Measurements from ENCODE around the gene PPP4R1.
"Not testable (repeated sequence)": the region's sequence is repeated elsewhere in the genome, so short reads cannot be mapped to it uniquely, and the experiment has no call there.

Gene PPP4R1, protein sequence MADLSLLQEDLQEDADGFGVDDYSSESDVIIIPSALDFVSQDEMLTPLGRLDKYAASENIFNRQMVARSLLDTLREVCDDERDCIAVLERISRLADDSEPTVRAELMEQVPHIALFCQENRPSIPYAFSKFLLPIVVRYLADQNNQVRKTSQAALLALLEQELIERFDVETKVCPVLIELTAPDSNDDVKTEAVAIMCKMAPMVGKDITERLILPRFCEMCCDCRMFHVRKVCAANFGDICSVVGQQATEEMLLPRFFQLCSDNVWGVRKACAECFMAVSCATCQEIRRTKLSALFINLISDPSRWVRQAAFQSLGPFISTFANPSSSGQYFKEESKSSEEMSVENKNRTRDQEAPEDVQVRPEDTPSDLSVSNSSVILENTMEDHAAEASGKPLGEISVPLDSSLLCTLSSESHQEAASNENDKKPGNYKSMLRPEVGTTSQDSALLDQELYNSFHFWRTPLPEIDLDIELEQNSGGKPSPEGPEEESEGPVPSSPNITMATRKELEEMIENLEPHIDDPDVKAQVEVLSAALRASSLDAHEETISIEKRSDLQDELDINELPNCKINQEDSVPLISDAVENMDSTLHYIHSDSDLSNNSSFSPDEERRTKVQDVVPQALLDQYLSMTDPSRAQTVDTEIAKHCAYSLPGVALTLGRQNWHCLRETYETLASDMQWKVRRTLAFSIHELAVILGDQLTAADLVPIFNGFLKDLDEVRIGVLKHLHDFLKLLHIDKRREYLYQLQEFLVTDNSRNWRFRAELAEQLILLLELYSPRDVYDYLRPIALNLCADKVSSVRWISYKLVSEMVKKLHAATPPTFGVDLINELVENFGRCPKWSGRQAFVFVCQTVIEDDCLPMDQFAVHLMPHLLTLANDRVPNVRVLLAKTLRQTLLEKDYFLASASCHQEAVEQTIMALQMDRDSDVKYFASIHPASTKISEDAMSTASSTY

DNA sequence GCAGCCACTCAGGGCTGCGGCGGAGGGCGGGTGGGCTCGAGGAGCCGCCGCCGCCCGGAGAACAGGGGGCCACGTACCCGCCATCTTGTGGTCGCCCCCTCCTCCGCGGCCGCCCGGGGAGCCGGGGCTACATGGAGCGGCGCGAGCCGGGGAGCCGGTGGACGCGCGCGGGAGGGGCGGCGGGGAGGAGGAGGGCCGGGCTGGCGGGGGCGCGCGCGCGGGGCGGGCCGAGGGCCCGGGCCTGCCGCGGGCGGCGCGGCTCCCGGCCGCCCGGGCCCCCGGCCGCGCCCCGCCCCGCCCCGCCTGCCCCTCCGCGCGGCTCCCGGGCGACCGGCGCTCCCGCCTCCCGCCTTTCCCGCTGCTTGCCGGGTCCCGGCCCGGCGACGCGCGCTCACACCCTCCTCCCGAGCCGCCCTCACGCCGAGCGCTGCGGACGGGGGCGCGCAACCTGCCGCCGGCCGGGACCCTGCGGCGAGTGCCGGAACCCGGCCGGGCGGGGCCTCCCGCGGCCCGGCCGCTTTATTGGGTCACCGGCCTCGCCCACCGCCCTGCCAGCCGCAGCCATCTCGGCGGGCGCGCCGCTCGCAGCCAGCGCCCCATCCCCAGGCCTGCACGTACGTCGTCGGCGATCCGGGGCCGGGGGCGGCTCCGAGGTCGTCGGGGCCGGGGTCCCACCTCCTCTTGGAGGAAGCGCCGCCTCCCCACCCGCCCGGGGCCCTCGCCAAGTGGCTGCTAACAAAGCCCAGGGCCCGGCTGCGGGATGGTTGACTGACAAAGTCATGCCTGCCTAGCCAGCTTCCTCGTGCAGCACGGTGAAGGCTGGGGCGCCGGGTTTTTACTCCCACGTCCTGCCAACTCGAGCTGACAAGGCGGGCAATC is at the start of gene PPP4R1:
Gene PPP4R1 (minus strand): TSS at position 159 of the 879 bp plus-strand sequence. CDS start 75 bp downstream, at position 84.
- in situ Hi-C loops (cut with HindIII; ENCODE audit: low sequenced_read_pairs): no loop called here

DNA sequence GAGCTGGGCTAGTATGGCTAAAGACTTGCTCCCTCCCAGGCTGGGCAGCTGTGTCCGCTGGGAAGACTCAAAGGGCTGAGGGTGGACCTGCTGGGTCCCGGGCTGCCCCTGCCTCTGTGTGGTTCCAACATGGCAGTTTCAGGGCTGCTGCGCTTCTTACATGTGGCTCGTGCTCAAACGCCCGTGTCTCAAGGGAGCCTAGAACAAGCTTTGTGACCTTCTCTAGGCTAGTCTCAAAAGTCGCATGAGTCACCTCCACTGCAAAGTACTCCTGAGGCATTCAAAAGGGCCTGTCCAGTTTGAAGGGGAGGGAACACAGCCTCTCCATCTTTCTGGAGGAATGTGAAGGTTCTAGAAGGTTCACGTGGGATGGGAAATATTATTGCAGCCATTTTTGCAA is 49.0 kb upstream of the PPP4R1 start:
- in situ Hi-C loops (cut with HindIII; ENCODE audit: low sequenced_read_pairs): loop anchor here (5.0 kb wide), 4 partner anchors 49 to 89 kb away; no protein-coding TSS in a partner anchor

GRCh38 chr18:9661564-9661963 is 47.2 kb upstream of the PPP4R1 start:
- in situ Hi-C loops (cut with HindIII; ENCODE audit: low sequenced_read_pairs): loop anchor here (5.0 kb wide), 4 partner anchors 51 to 91 kb away; no protein-coding TSS in a partner anchor

DNA sequence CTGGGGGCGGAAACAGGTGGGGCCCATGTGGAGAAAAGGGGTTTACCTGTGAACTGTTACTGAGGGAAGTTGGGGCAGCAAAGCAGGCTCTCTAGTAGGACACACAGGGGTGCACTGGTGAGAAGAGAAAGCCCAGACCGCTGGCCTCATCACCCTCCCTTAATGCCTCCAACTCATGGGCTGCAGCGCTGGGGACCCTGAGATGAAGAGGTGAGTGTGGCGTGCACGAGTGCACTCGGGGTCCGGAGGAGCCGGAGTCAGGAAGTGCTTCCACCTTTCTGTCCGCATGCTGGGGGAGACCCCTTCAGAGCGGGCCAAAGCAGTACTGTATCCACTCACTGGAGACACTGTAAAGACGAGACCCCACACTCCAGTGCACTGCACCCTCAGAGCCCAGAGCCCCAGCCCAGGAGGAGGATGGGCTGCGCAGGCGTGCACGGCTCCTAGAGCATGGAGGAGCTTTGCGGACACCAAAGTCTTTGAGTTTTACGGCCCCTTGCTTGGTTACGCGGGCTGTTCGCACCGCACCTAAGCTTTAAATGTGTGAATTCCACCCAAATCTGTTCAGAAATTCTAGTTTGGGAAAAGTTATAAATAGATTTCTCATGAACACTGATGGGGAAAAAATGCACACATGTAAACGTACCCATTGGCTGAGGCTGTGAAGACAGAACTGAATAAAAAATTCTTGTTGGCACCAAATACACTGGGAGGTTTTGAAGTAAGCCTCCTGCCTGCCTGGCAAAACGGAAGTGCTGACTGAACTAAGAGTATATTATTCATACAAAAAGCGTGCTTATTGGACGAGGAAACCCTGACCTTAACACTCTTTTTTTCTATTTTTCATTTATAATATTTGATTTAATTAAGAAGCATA is 45.4 kb upstream of the PPP4R1 start:
- in situ Hi-C loops (cut with HindIII; ENCODE audit: low sequenced_read_pairs): loop anchor here (5.0 kb wide), 4 partner anchors 53 to 93 kb away; no protein-coding TSS in a partner anchor

DNA sequence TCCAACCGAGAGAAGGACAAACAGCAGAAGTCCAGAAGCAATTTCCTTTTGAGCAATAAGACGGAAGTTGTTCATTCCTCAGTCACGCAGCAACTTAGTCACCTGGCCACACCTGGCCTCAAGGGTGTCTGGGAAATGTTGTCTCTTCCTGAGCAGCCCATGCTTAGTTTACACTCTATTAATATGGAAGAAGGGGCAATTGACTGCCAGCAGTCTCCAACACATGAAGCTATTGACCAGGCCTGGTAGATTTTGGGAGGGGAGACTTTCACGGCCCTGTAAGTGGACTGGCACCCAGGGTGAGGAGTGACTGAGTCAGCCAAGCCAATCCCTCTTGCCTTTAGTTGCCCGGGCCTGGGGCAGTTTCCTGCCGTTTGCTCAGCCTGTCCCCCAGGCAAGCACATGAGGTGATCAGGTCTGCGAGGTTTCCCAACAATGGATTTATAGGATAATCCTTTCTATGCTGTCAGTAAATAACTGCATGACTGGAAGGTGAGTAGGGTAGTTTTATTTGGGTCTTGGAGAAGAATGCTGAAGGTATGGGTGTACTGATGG is 43.8 kb upstream of the PPP4R1 start:
- in situ Hi-C loops (cut with HindIII; ENCODE audit: low sequenced_read_pairs): no loop called here

DNA sequence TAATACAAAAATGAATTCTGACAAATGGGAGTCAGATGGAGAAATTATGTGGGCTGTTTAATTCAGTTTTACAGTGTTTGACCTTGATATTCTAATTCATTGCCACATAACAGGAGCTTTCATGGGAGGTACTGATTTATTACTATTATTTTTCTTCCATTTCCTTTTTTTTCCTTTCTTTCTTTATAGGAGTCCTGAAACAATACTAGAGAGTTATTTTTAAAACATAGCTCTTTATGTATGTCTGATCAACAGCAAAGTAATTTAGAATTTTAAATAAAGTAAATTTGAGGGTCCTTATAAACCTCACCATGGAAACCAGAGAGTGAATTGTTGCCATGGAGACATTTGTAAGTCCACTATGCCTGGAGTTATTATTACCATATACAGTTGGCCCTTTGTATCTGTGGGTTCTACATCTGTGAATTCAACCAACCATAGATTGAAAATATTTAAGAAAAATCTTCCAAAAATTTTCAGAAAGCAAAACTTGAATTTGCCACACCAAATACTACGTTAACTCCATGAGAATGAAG is 40.9 kb upstream of the PPP4R1 start:
- in situ Hi-C loops (cut with HindIII; ENCODE audit: low sequenced_read_pairs): no loop called here

DNA sequence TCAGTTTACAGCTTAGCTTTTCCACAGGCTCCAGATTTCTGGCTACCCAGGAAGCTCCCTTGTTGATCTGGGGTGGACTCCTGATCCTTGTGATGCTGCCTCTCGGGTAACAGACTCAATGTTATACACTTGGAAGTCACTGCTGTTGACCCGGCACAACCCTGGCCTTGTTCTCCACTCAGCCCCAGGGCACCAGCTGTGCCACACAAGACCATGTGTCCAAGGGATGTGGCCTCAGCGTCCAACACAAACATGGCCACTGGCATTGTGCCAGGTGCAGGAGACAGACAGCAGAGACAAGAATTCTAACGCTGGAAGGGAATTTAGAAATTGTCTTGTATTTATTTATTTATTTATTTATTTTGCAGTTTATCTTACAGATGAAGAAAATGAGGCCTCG is 39.0 kb upstream of the PPP4R1 start:
- in situ Hi-C loops (cut with HindIII; ENCODE audit: low sequenced_read_pairs): no loop called here

- in situ Hi-C loops (cut with HindIII; ENCODE audit: low sequenced_read_pairs): no loop called here
Observed at GRCh38 chr18:9649164-9649540, 34.8 kb upstream of the PPP4R1 start.

DNA sequence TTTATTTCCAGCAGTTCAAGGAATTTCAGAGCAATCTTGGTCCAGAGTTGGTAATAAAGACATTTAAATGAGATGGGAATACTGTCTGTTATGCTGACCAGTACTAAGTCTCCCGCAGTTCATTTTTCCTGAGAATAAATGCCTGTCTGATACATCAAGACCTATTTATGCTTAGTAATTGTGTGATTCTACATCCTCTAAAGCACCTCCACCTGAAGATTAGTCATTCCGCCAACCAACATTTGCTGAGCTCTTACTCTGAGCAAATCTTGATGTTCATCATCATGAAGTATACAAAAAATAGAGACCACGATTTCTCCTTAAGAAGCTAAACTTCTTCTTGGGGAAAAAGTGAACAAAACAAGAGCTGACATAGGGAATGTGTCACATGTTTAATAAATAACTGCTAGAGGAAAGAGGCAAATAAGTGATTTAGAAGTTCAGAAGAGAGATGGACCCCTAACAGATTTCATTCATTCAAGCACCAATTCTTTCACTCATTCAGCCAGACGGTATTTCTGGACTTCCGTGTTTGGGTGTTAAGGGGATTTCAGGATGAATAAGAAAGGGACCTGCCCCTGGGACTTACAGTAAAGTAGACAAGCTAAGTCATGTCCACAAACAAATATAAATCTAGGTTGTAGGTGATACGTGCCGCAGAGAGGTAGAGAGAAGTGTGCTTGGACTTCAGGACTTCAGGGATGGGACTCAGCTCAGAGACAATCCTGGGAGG is 34.2 kb upstream of the PPP4R1 start:
- in situ Hi-C loops (cut with HindIII; ENCODE audit: low sequenced_read_pairs): no loop called here

- in situ Hi-C loops (cut with HindIII; ENCODE audit: low sequenced_read_pairs): no loop called here
Observed at GRCh38 chr18:9647496-9648323, 33.4 kb upstream of the PPP4R1 start.

- in situ Hi-C loops (cut with HindIII; ENCODE audit: low sequenced_read_pairs): no loop called here
Observed at GRCh38 chr18:9643549-9643948, 29.2 kb upstream of the PPP4R1 start.

GRCh38 chr18:9642799-9643462 is 28.6 kb upstream of the PPP4R1 start:
- in situ Hi-C loops (cut with HindIII; ENCODE audit: low sequenced_read_pairs): no loop called here

DNA sequence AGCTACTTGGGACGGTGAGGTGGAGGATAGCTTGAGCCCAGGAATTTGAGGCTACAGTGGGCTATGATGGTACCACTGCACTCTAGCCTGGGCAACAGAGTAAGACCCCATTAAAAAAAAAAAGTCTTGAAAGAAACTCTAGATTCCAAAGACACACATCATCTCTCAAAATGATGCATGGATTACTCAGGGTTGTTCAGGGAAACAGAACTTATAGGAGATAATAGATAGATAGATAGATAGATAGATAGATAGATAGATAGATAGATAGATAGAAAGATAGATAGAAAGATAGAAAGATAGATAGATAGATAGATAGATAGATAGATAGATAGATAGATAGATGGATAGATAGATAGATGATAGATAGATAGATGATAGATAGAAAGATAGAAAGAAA is 26.7 kb upstream of the PPP4R1 start:
- in situ Hi-C loops (cut with HindIII; ENCODE audit: low sequenced_read_pairs): not testable (repeated sequence)

- in situ Hi-C loops (cut with HindIII; ENCODE audit: low sequenced_read_pairs): no loop called here
Observed at GRCh38 chr18:9638886-9639285, 24.5 kb upstream of the PPP4R1 start.

GRCh38 chr18:9637036-9637767 is 22.8 kb upstream of the PPP4R1 start:
- in situ Hi-C loops (cut with HindIII; ENCODE audit: low sequenced_read_pairs): no loop called here

- in situ Hi-C loops (cut with HindIII; ENCODE audit: low sequenced_read_pairs): no loop called here
Observed at GRCh38 chr18:9634856-9635255, 20.5 kb upstream of the PPP4R1 start.
